SK-N-SH treated with all-trans-retinoic acid at 6 μM for 48 hours (cell line): ENCODE measurements around the gene GSG1L.

Experiments used
- ATAC-seq: fragments of 200-7000 bp; cut with Tn5 transposase; 3 replicates; pipeline ENCODE4 v1.9.1; 2020; ENCODE audit warnings: mild to moderate bottlenecking, moderate library complexity
- ARNTL ChIP-seq: fragments of 450-650 bp; formaldehyde crosslinking; IDR thresholded peaks from 2 replicates; pipeline ENCODE4 v1.5.0; 2020; ENCODE audit warnings: low read depth, mild to moderate bottlenecking, moderate library complexity, borderline replicate concordance
- BACH2 ChIP-seq: fragments of 250-450 bp; sonication (Bioruptor Pico); IDR thresholded peaks from 2 replicates; pipeline ENCODE4 v1.9.0; 2021; ENCODE audit warnings: mild to moderate bottlenecking, borderline replicate concordance
- CREB5 ChIP-seq: fragments of 250-450 bp; sonication (Bioruptor Pico); IDR thresholded peaks from 2 replicates; pipeline ENCODE4 v1.5.1; 2020; ENCODE audit warnings: low read depth, mild to moderate bottlenecking, moderate library complexity
- ESRRG ChIP-seq: fragments of 250-450 bp; sonication (Bioruptor Pico); IDR thresholded peaks from 2 replicates; pipeline ENCODE4 v1.6.1; 2021; ENCODE audit warnings: mild to moderate bottlenecking
- GLIS3 ChIP-seq: fragments of 250-450 bp; sonication (Bioruptor Pico); IDR thresholded peaks from 2 replicates; pipeline ENCODE4 v1.5.0; 2020; ENCODE audit warnings: mild to moderate bottlenecking, moderate library complexity
- ISL1 ChIP-seq: fragments of 250-450 bp; sonication (Bioruptor Pico); IDR thresholded peaks from 2 replicates; pipeline ENCODE4 v2.1.2; 2022; ENCODE audit warnings: mild to moderate bottlenecking, moderate library complexity
- OSR1 ChIP-seq: fragments of 250-450 bp; sonication (Bioruptor Pico); IDR thresholded peaks from 2 replicates; pipeline ENCODE4 v1.8.0; 2022; ENCODE audit warnings: moderate library complexity, mild to moderate bottlenecking, inconsistent platforms
- POU6F1 ChIP-seq: fragments of 250-450 bp; sonication (Bioruptor Pico); IDR thresholded peaks from 2 replicates; pipeline ENCODE4 v1.8.0; 2021; ENCODE audit warnings: low read depth, mild to moderate bottlenecking, moderate library complexity, borderline replicate concordance
- PPARA ChIP-seq: fragments of 250-450 bp; sonication (Bioruptor Pico); IDR thresholded peaks from 2 replicates; pipeline ENCODE4 v1.5.0; 2020; ENCODE audit warnings: mild to moderate bottlenecking, borderline replicate concordance
- RARB ChIP-seq: fragments of 250-450 bp; sonication (Bioruptor Pico); IDR thresholded peaks from 2 replicates; pipeline ENCODE4 v1.8.0; 2021; ENCODE audit warnings: mild to moderate bottlenecking, moderate library complexity
- SNAI2 ChIP-seq: fragments of 250-450 bp; sonication (Bioruptor Pico); IDR thresholded peaks from 2 replicates; pipeline ENCODE4 v1.5.0; 2020; ENCODE audit warnings: mild to moderate bottlenecking, moderate library complexity
- TCF4 ChIP-seq: fragments of 250-450 bp; sonication (Bioruptor Pico); IDR thresholded peaks from 2 replicates; pipeline ENCODE4 v1.8.0; 2021; ENCODE audit warnings: mild to moderate bottlenecking, moderate library complexity, borderline replicate concordance
- TOX ChIP-seq: fragments of 250-450 bp; sonication (Bioruptor Pico); IDR thresholded peaks from 2 replicates; pipeline ENCODE4 v1.8.0; 2021; ENCODE audit warnings: mild to moderate bottlenecking, moderate library complexity, borderline replicate concordance
- TSHZ2 ChIP-seq: fragments of 250-450 bp; sonication (Bioruptor Pico); IDR thresholded peaks from 2 replicates; pipeline ENCODE4 v1.5.0; 2020; ENCODE audit warnings: mild to moderate bottlenecking, moderate library complexity
- ZC3H10 ChIP-seq: fragments of 250-450 bp; sonication (Bioruptor Pico); IDR thresholded peaks from 2 replicates; pipeline ENCODE4 v1.5.1; 2021; ENCODE audit warnings: mild to moderate bottlenecking, moderate library complexity
- ZFP30 ChIP-seq: fragments of 450-650 bp; formaldehyde crosslinking; IDR thresholded peaks from 2 replicates; pipeline ENCODE4 v1.5.0; 2022; ENCODE audit warnings: mild to moderate bottlenecking, moderate library complexity
- ZNF565 ChIP-seq: fragments of 450-650 bp; formaldehyde crosslinking; conservative IDR thresholded peaks from 2 replicates; pipeline ENCODE4 v1.5.0; 2020; ENCODE audit warnings: low read depth, mild to moderate bottlenecking, moderate library complexity
- ZNF70 ChIP-seq: fragments of 450-650 bp; formaldehyde crosslinking; IDR thresholded peaks from 2 replicates; pipeline ENCODE4 v1.5.0; 2020; ENCODE audit warnings: mild to moderate bottlenecking, moderate library complexity
- ZNF8 ChIP-seq: fragments of 450-650 bp; formaldehyde crosslinking; IDR thresholded peaks from 2 replicates; pipeline ENCODE4 v1.5.0; 2020; ENCODE audit warnings: mild to moderate bottlenecking, moderate library complexity
- TF ChIP-seq, protein P1 (sequence below): fragments of 250-450 bp; sonication (Bioruptor Pico); IDR thresholded peaks from 2 replicates; pipeline ENCODE4 v1.8.0; 2020; ENCODE audit warnings: mild to moderate bottlenecking, moderate library complexity, borderline replicate concordance

Gene GSG1L

GRCh38 chr16:27819881-27820610 is 243.5 kb downstream of the GSG1L start:
- no peak for ATAC-seq
- TF ChIP-seq ZNF70 (CRISPR knock-in tag) (no peak), BACH2 (no peak), TCF4 (CRISPR knock-in tag) (no peak), ESRRG (CRISPR knock-in tag) (no peak), ZNF8 (no peak), ZC3H10 (CRISPR knock-in tag) (no peak), OSR1 (CRISPR knock-in tag) (no peak), TSHZ2 (CRISPR knock-in tag) (no peak), SNAI2 (CRISPR knock-in tag) (no peak), ZNF565 (CRISPR knock-in tag) (no peak), CREB5 (CRISPR knock-in tag) (no peak), PPARA (CRISPR knock-in tag) (no peak), ARNTL (CRISPR knock-in tag) (no peak), GLIS3 (CRISPR knock-in tag) (no peak), RARB (no peak)

DNA sequence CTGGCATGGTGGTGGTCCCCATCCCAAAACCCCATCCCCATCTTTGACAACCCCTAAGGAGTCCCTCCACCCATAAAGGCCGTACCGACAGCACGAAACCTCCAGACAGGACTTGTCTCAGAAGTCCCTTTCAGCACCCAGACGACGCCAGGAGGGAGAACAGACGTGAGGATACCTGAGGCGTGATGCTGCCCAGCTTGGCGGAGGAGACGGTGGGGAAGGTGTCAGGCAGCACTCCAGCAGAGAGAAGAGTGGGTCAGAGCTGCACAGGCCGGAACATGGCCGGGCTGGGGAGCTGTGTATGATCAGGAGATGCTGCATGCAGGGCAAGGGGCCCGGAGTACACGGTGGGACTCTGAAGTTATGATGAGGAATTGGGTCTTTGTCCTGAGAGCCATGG is 244.2 kb downstream of the GSG1L start:
- no peak for ATAC-seq
- TF ChIP-seq ZNF70 (CRISPR knock-in tag) (no peak), TOX (CRISPR knock-in tag) (no peak), ARNTL (CRISPR knock-in tag) (no peak), POU6F1 (no peak), ISL1 (CRISPR knock-in tag) (no peak), OSR1 (CRISPR knock-in tag) (no peak), RARB (no peak), ZNF565 (CRISPR knock-in tag) (no peak), ZFP30 (CRISPR knock-in tag) (no peak), PPARA (CRISPR knock-in tag) (no peak), ESRRG (CRISPR knock-in tag) (no peak)

DNA sequence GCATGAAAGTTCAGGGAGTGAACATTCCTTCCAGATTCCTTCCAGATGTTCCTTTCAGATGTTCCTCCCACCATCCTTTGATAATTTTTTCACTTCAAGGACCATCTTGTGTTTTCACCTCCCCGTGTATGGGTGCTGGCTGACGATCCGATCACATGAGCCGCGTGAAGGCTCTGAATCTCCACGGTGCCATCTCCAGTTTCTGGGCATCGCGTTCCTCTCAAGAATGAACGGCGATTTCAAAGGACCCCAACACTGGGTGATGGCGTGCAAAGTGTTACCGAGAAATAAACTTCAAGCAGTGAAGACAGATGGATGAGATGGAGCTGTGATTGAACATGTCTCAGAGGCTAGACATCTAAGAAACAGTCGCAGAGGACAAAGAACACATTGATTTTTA is 245.3 kb downstream of the GSG1L start:
- no peak for ATAC-seq

More for the DNA sequence above, 245.3 kb downstream of the GSG1L start:
- no peak for TF ChIP-seq POU6F1
- no peak for TF ChIP-seq GLIS3 (CRISPR knock-in tag)
- TF ChIP-seq ZFP30 (CRISPR knock-in tag), result no peak
- no peak for TF ChIP-seq ZNF70 (CRISPR knock-in tag)
- TF ChIP-seq ZNF565 (CRISPR knock-in tag), result no peak
- no peak for TF ChIP-seq RARB
- TF ChIP-seq, protein P1, sequence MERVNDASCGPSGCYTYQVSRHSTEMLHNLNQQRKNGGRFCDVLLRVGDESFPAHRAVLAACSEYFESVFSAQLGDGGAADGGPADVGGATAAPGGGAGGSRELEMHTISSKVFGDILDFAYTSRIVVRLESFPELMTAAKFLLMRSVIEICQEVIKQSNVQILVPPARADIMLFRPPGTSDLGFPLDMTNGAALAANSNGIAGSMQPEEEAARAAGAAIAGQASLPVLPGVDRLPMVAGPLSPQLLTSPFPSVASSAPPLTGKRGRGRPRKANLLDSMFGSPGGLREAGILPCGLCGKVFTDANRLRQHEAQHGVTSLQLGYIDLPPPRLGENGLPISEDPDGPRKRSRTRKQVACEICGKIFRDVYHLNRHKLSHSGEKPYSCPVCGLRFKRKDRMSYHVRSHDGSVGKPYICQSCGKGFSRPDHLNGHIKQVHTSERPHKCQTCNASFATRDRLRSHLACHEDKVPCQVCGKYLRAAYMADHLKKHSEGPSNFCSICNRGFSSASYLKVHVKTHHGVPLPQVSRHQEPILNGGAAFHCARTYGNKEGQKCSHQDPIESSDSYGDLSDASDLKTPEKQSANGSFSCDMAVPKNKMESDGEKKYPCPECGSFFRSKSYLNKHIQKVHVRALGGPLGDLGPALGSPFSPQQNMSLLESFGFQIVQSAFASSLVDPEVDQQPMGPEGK, result no peak
